Loucy (cell line): Measurements from ENCODE around the gene GCLC.
"Not testable (repeated sequence)": the region's sequence is repeated elsewhere in the genome, so short reads cannot be mapped to it uniquely, and the experiment has no call there.

ENCODE experiments used
- H2AFZ ChIP-seq: fragments of 200-600 bp; sonication (generic); 2 replicates; pipeline ENCODE4 v1.6.0; 2016; ENCODE audit warnings: antibody characterized with exemption, mild to moderate bottlenecking, low read length, moderate library complexity
- H3F3A ChIP-seq: fragments of 200-600 bp; 2 replicates; pipeline ENCODE4 v1.6.0; 2016; ENCODE audit warnings: antibody characterized with exemption, low read depth, mild to moderate bottlenecking
- H3K27me3 ChIP-seq: fragments of 200-600 bp; sonication (generic); 2 replicates; pipeline ENCODE4 v1.6.1; 2014; ENCODE audit warnings: low read length, mild to moderate bottlenecking; ENCODE audit not compliant: insufficient read depth, poor library complexity, severe bottlenecking
- H3K36me3 ChIP-seq: fragments of 200-600 bp; sonication (generic); 2 replicates; pipeline ENCODE4 v1.6.1; 2016; ENCODE audit warnings: low read length; ENCODE audit not compliant: insufficient read depth
- H3K4me1 ChIP-seq: fragments of 200-600 bp; sonication (generic); 2 replicates; pipeline ENCODE4 v1.5.1; 2014; ENCODE audit warnings: low read length, mild to moderate bottlenecking; ENCODE audit not compliant: insufficient read depth, poor library complexity, severe bottlenecking
- H3K4me2 ChIP-seq: fragments of 200-600 bp; sonication (generic); 2 replicates; pipeline ENCODE4 v1.6.0; 2014; ENCODE audit warnings: antibody characterized with exemption, low read length, low read depth, mild to moderate bottlenecking; ENCODE audit not compliant: poor library complexity, severe bottlenecking
- H3K4me3 ChIP-seq: fragments of 200-600 bp; sonication (generic); 2 replicates; pipeline ENCODE4 v1.5.1; 2014; ENCODE audit warnings: low read length, mild to moderate bottlenecking, mixed read lengths; ENCODE audit not compliant: poor library complexity, severe bottlenecking
- H3K79me2 ChIP-seq: fragments of 200-600 bp; sonication (generic); 2 replicates; pipeline ENCODE4 v1.6.1; 2014; ENCODE audit warnings: low read length; ENCODE audit not compliant: insufficient read depth
- H3K9ac ChIP-seq: fragments of 200-600 bp; sonication (generic); 2 replicates; pipeline ENCODE4 v1.6.0; 2014; ENCODE audit warnings: mild to moderate bottlenecking, low read depth, low read length, moderate library complexity; ENCODE audit not compliant: poor library complexity, severe bottlenecking
- H3K9me2 ChIP-seq: fragments of 200-600 bp; sonication (generic); replicated peaks from 2 replicates; pipeline ENCODE4 v1.6.1; 2016; ENCODE audit warnings: low read depth, low read length, mixed read lengths
- H3K9me3 ChIP-seq: fragments of 200-600 bp; sonication (generic); 2 replicates; pipeline ENCODE4 v1.6.1; 2014; ENCODE audit warnings: mild to moderate bottlenecking, antibody characterized with exemption, low read length, low read depth; ENCODE audit not compliant: insufficient read depth
- H4K20me1 ChIP-seq: fragments of 200-600 bp; sonication (generic); 2 replicates; pipeline ENCODE4 v1.6.0; 2014; ENCODE audit warnings: antibody characterized with exemption, low read length, mild to moderate bottlenecking; ENCODE audit not compliant: insufficient read depth, poor library complexity, severe bottlenecking
- CTCF ChIP-seq: fragments of 200-600 bp; sonication (generic); conservative IDR thresholded peaks from 2 replicates; pipeline ENCODE4 v1.5.1; 2014; ENCODE audit warnings: mild to moderate bottlenecking, antibody characterized with exemption, low read length
- EZH2phosphoT487 ChIP-seq: fragments of 200-600 bp; IDR thresholded peaks from 2 replicates; pipeline ENCODE4 v1.6.1; 2018; ENCODE audit warnings: antibody characterized with exemption, mild to moderate bottlenecking, moderate library complexity, borderline replicate concordance

The GCLC gene

GRCh38 chr6:53579338-53579737 lies 34.4 kb upstream of the GCLC start:
- Histone ChIP-seq H3K36me3 (no peaks in the 10 kb centered on the region), H3K4me2 (peak overlapping the region; percentile 45), H3F3A (peaks cover 9% of the 10 kb centered on the region; the same call in 1 of the 2 replicates), H3K27me3 (no peaks in the 10 kb centered on the region), H3K9me2 (no peaks in the 10 kb centered on the region), H3K79me2 (no peaks in the 10 kb centered on the region), H4K20me1 (no peaks in the 10 kb centered on the region), H3K4me3 (no peak overlapping the region), H3K9ac (no peak overlapping the region), H3K9me3 (no peaks in the 10 kb centered on the region), H3K4me1 (peaks cover 39% of the 10 kb centered on the region), H2AFZ (peak overlapping the region; percentile 42)
- TF ChIP-seq EZH2phosphoT487 (no peak), CTCF (no peak)

GRCh38 chr6:53578371-53578770 lies 33.5 kb upstream of the GCLC start:
- no peaks in the 10 kb centered on the region for H3K9me2 ChIP-seq
- no peaks in the 10 kb centered on the region for H3K36me3 ChIP-seq
- H3F3A ChIP-seq = peaks cover 9% of the 10 kb centered on the region; the same call in 1 of the 2 replicates
- TF ChIP-seq EZH2phosphoT487 = no peak
- TF ChIP-seq CTCF = no peak
- H4K20me1 ChIP-seq = no peaks in the 10 kb centered on the region
- H3K9ac ChIP-seq = no peak overlapping the region
- no peaks in the 10 kb centered on the region for H3K27me3 ChIP-seq
- no peak overlapping the region for H3K4me2 ChIP-seq
- no peaks in the 10 kb centered on the region for H3K79me2 ChIP-seq
- H3K9me3 ChIP-seq = no peaks in the 10 kb centered on the region
- no peak overlapping the region for H2AFZ ChIP-seq
- no peak overlapping the region for H3K4me3 ChIP-seq
- H3K4me1 ChIP-seq = peaks cover 39% of the 10 kb centered on the region

GRCh38 chr6:53573299-53573698 lies 28.4 kb upstream of the GCLC start:
- H3F3A ChIP-seq = no peaks in the 10 kb centered on the region
- H2AFZ ChIP-seq = peak overlapping the region; percentile 29; the same call in 1 of the 2 replicates
- no peaks in the 10 kb centered on the region for H3K79me2 ChIP-seq
- no peaks in the 10 kb centered on the region for H3K4me1 ChIP-seq
- H3K9me2 ChIP-seq = no peaks in the 10 kb centered on the region
- no peaks in the 10 kb centered on the region for H3K27me3 ChIP-seq
- no peaks in the 10 kb centered on the region for H4K20me1 ChIP-seq
- H3K4me3 ChIP-seq = no peak overlapping the region
- no peaks in the 10 kb centered on the region for H3K36me3 ChIP-seq
- H3K9me3 ChIP-seq = no peaks in the 10 kb centered on the region
- TF ChIP-seq CTCF (no peak), EZH2phosphoT487 (no peak)
- H3K4me2 ChIP-seq = peak overlapping the region; percentile 23
- H3K9ac ChIP-seq = no peak overlapping the region

GRCh38 chr6:53572379-53572778 lies 27.5 kb upstream of the GCLC start:
- H3K4me2 ChIP-seq, H3F3A ChIP-seq, H3K9me2 ChIP-seq, H3K9me3 ChIP-seq, H3K79me2 ChIP-seq, H2AFZ ChIP-seq, H3K36me3 ChIP-seq, H4K20me1 ChIP-seq, H3K27me3 ChIP-seq, H3K4me1 ChIP-seq, H3K4me3 ChIP-seq, H3K9ac ChIP-seq: not testable (repeated sequence)
